Measurements from ENCODE around the gene THAP8. TPM values are rescaled to one million over a fixed set of nuclear protein-coding genes. Genes with fewer than 3 reads are reported as not detected.

The THAP8 gene
- total and polyA plus RNA-seq, 2 of the 13 experiments (the other 11 are each of a cell fraction or from before 2014, with no cell fraction given): 1.7 to 3.7 TPM

DNA sequence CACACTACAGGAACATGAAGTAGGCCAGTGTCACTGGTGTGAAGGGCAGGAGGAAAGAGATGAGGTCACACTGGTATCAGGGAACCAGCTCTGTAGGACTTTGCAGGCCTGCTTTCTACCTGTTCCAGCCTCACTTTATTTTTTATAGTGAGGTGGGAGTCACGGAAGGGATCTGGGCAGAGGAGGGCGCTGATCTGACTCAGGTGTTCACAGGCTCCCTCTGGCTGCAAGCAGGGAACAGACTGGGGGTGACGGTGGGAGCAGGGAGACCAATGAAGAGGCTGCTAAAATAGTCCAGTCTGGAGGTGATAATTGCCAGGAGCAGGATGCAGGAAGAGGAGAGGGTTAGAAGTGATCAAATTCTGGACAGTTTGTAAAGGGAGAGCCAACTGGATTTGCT, 2.8 kb downstream of the THAP8 start (continued):
- TF ChIP-seq ZIK1 (CRISPR knock-in tag; IDR thresholded peaks at IDR 0.05; ENCODE audit: borderline replicate concordance, low read depth): no peak
- TF ChIP-seq, protein P1, sequence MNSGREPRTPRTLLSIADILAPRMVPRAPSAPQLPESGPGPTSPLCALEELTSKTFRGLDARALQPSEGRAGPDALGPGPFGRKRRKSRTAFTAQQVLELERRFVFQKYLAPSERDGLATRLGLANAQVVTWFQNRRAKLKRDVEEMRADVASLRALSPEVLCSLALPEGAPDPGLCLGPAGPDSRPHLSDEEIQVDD (CRISPR knock-in tag; IDR thresholded peaks at IDR 0.05; ENCODE audit: borderline replicate concordance): no peak
- TF ChIP-seq MBD4 (IDR thresholded peaks at IDR 0.05; ENCODE audit: borderline replicate concordance, low read length): no peak
- no peak for TF ChIP-seq ZNF619 (CRISPR knock-in tag; IDR thresholded peaks at IDR 0.05)
- TF ChIP-seq ZNF296 (CRISPR knock-in tag; conservative IDR thresholded peaks at IDR 0.05): no peak
- no peak for TF ChIP-seq ZBTB46 (CRISPR knock-in tag; IDR thresholded peaks at IDR 0.05; ENCODE audit: borderline replicate concordance)
- no peak for TF ChIP-seq ZNF382 (CRISPR knock-in tag; IDR thresholded peaks at IDR 0.05; ENCODE audit: borderline replicate concordance)
- TF ChIP-seq PHF21A (CRISPR knock-in tag; IDR thresholded peaks at IDR 0.05): no peak
- TF ChIP-seq KDM5A (IDR thresholded peaks at IDR 0.05; ENCODE audit: borderline replicate concordance, low read length): no peak
- TF ChIP-seq ZNF235 (CRISPR knock-in tag; IDR thresholded peaks at IDR 0.05; ENCODE audit: borderline replicate concordance): no peak
- TF ChIP-seq SMYD3 (CRISPR knock-in tag; IDR thresholded peaks at IDR 0.05): no peak
- no peak for TF ChIP-seq HNRNPH1 (optimal IDR thresholded peaks at IDR 0.05; ENCODE audit: low read depth, low read length)
- TF ChIP-seq ZNF350 (CRISPR knock-in tag; IDR thresholded peaks at IDR 0.05; ENCODE audit: borderline replicate concordance, low read depth): no peak
- no peak for TF ChIP-seq KLF15 (CRISPR knock-in tag; IDR thresholded peaks at IDR 0.05; ENCODE audit: borderline replicate concordance)
- no peak for TF ChIP-seq FOXA3 (CRISPR knock-in tag; IDR thresholded peaks at IDR 0.05)
- no peak for TF ChIP-seq TRIM24 (CRISPR knock-in tag; IDR thresholded peaks at IDR 0.05)
- no peak for TF ChIP-seq CC2D1A (CRISPR knock-in tag; IDR thresholded peaks at IDR 0.05)
- no peak for TF ChIP-seq PHF5A (CRISPR knock-in tag; IDR thresholded peaks at IDR 0.05; ENCODE audit: low read depth, unreplicated experiment)
- no peak for TF ChIP-seq ARNT (IDR thresholded peaks at IDR 0.05)
- TF ChIP-seq, protein P2, sequence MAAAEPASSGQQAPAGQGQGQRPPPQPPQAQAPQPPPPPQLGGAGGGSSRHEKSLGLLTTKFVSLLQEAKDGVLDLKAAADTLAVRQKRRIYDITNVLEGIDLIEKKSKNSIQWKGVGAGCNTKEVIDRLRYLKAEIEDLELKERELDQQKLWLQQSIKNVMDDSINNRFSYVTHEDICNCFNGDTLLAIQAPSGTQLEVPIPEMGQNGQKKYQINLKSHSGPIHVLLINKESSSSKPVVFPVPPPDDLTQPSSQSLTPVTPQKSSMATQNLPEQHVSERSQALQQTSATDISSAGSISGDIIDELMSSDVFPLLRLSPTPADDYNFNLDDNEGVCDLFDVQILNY (CRISPR knock-in tag; conservative IDR thresholded peaks at IDR 0.05): no peak
- TF ChIP-seq STAG1 (CRISPR knock-in tag; IDR thresholded peaks at IDR 0.05): peak; percentile 61
- no peak for TF ChIP-seq TAF1 (CRISPR knock-in tag; IDR thresholded peaks at IDR 0.05)
- TF ChIP-seq SRSF4 (IDR thresholded peaks at IDR 0.05; ENCODE audit: low read depth, low read length, poor library complexity, severe bottlenecking): no peak
- no peak for TF ChIP-seq AGO2 (optimal IDR thresholded peaks at IDR 0.05; ENCODE audit: low read depth, low read length)
- TF ChIP-seq SNAPC2 (CRISPR knock-in tag; IDR thresholded peaks at IDR 0.05): no peak
- no peak for TF ChIP-seq MTF2 (CRISPR knock-in tag; IDR thresholded peaks at IDR 0.05; ENCODE audit: borderline replicate concordance)
- TF ChIP-seq PHB2 (IDR thresholded peaks at IDR 0.05; ENCODE audit: partially characterized antibody): no peak
- no peak for TF ChIP-seq HMGA1 (CRISPR knock-in tag; conservative IDR thresholded peaks at IDR 0.05)
- TF ChIP-seq TFDP2 (CRISPR knock-in tag; IDR thresholded peaks at IDR 0.05): no peak
- TF ChIP-seq ZMYM4 (CRISPR knock-in tag; IDR thresholded peaks at IDR 0.05): no peak
- no peak for TF ChIP-seq BRD4 (CRISPR knock-in tag; IDR thresholded peaks at IDR 0.05)
